ENCODE measurements around the gene C1orf87.

C1orf87 gene, protein sequence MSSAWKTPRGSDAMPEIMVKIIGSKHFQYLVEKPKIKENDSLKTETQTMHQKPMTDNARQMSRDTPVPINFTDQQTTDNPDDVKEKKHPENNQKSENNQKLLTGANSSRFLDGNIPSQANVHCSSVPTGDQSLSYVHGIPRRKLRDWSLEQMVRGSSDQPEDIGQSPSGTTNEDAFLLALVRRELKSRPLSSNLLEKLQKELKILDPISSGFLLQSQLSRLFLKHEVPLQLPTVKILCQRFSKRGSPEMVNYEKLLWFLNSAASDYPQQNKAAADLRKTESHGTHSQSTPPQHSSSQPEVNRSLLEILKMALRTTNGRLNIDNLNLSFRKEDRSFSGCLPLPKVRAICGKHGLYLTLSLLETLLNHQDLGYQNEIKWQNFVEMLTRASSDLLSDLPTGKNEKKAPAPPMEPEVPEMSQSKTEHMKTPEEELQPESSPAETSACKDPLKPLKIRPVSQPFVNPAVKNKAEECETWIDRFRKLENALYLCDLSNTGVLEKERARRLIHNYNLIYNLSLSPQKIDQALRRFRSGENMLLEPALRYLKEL

GRCh38 chr1:60073605-60074278, at the start of gene C1orf87:
Gene C1orf87 (minus strand): TSS chr1:60073770. CDS start chr1:60072643, 1,127 bp downstream.
- no peaks in the 10 kb centered on the region for H3K36me3 ChIP-seq (ENCODE audit: control insufficient read depth in 1 of 2, insufficient read depth in 2 of 2, low read length in 2 of 2)
- no peaks in the 10 kb centered on the region for H3K9me3 ChIP-seq (ENCODE audit: control insufficient read depth in 1 of 2, low read length in 2 of 2)
- peak within 1 kb of the TSS in 1 of 2 donors; percentile 15 for H3K4me3 ChIP-seq (ENCODE audit: low read depth in 1 of 2, low read length in 2 of 2)
- H3K27ac ChIP-seq (ENCODE audit: low read length): no peak within 1 kb of the TSS
- H3K27me3 ChIP-seq (ENCODE audit: low read depth, low read length): peaks cover 12% of the 10 kb centered on the region
- peaks cover 0 to 5% of the 10 kb centered on the region in 2 donors for H3K4me1 ChIP-seq (ENCODE audit: control insufficient read depth in 1 of 2, insufficient read depth in 2 of 2, low read length in 2 of 2)

DNA sequence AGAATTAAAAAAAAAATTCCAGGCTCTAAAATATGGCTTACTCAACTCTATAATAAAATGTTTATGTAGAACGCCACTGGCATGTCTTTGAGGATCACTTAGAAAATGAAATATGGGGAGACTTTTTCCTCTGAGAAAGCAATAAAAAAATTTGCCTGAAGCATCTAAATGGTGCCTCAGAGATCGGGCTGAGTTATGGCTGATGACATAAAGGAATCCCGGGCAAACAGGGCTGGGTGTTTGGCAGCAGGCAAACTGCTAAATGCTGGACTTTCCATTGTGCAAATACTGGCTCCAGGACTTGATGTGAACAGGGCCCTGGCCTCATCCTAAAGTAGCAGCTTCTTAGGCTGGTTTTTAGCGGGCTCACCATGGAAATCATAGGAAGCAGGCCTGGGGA, 44.5 kb upstream of the C1orf87 start:
- H3K4me1 ChIP-seq (ENCODE audit: control insufficient read depth in 1 of 2, insufficient read depth in 2 of 2, low read length in 2 of 2): no peaks in the 10 kb centered on the region
- H3K27me3 ChIP-seq (ENCODE audit: low read depth, low read length): no peaks in the 10 kb centered on the region
- H3K9me3 ChIP-seq (ENCODE audit: control insufficient read depth in 1 of 2, low read length in 2 of 2): no peaks in the 10 kb centered on the region
- no peaks in the 10 kb centered on the region for H3K36me3 ChIP-seq (ENCODE audit: control insufficient read depth in 1 of 2, insufficient read depth in 2 of 2, low read length in 2 of 2)
- H3K4me3 ChIP-seq (ENCODE audit: low read depth in 1 of 2, low read length in 2 of 2): no peak overlapping the region
- no peak overlapping the region for H3K27ac ChIP-seq (ENCODE audit: low read length)

GRCh38 chr1:60114745-60115318, 41.3 kb upstream of the C1orf87 start:
- no peaks in the 10 kb centered on the region for H3K36me3 ChIP-seq (ENCODE audit: control insufficient read depth in 1 of 2, insufficient read depth in 2 of 2, low read length in 2 of 2)
- no peak overlapping the region for H3K4me3 ChIP-seq (ENCODE audit: low read depth in 1 of 2, low read length in 2 of 2)
- H3K27ac ChIP-seq (ENCODE audit: low read length): no peak overlapping the region
- H3K27me3 ChIP-seq (ENCODE audit: low read depth, low read length): no peaks in the 10 kb centered on the region
- H3K4me1 ChIP-seq (ENCODE audit: control insufficient read depth in 1 of 2, insufficient read depth in 2 of 2, low read length in 2 of 2): no peaks in the 10 kb centered on the region
- no peaks in the 10 kb centered on the region for H3K9me3 ChIP-seq (ENCODE audit: control insufficient read depth in 1 of 2, low read length in 2 of 2)

DNA sequence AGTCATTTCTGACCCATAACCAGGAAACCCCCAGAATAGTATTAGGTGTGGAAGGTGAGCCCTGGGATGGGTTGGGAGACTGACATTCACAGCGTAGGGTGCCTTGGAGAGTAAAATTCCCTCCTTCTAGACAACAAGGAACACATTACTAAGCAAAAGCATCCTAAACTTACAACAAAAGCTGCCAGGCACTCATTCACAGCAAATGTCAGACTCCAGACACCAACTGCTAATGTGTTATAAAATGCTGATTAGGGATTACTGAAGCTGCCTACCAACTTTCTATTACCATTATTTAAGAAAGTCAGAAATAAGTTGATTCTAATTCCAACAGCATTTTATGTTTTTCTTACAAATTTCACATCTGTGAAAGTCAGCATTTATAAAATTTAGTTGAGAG, 40.0 kb upstream of the C1orf87 start:
- H3K9me3 ChIP-seq (ENCODE audit: control insufficient read depth in 1 of 2, low read length in 2 of 2): no peaks in the 10 kb centered on the region
- H3K4me1 ChIP-seq (ENCODE audit: control insufficient read depth in 1 of 2, insufficient read depth in 2 of 2, low read length in 2 of 2): no peaks in the 10 kb centered on the region
- H3K4me3 ChIP-seq (ENCODE audit: low read depth in 1 of 2, low read length in 2 of 2): no peak overlapping the region
- H3K27ac ChIP-seq (ENCODE audit: low read length): no peak overlapping the region
- no peaks in the 10 kb centered on the region for H3K27me3 ChIP-seq (ENCODE audit: low read depth, low read length)
- no peaks in the 10 kb centered on the region for H3K36me3 ChIP-seq (ENCODE audit: control insufficient read depth in 1 of 2, insufficient read depth in 2 of 2, low read length in 2 of 2)

- H3K9me3 ChIP-seq (ENCODE audit: control insufficient read depth in 1 of 2, low read length in 2 of 2): no peaks in the 10 kb centered on the region
- no peaks in the 10 kb centered on the region for H3K36me3 ChIP-seq (ENCODE audit: control insufficient read depth in 1 of 2, insufficient read depth in 2 of 2, low read length in 2 of 2)
- no peak overlapping the region for H3K4me3 ChIP-seq (ENCODE audit: low read depth in 1 of 2, low read length in 2 of 2)
- no peak overlapping the region for H3K27ac ChIP-seq (ENCODE audit: low read length)
- H3K4me1 ChIP-seq (ENCODE audit: control insufficient read depth in 1 of 2, insufficient read depth in 2 of 2, low read length in 2 of 2): no peaks in the 10 kb centered on the region
- no peaks in the 10 kb centered on the region for H3K27me3 ChIP-seq (ENCODE audit: low read depth, low read length)
These were observed 39.5 kb upstream of the C1orf87 start for GRCh38 chr1:60113028-60113427.

GRCh38 chr1:60111716-60112115, 38.1 kb upstream of the C1orf87 start:
- Histone ChIP-seq H3K9me3 (ENCODE audit: control insufficient read depth in 1 of 2, low read length in 2 of 2) (no peaks in the 10 kb centered on the region), H3K4me1 (ENCODE audit: control insufficient read depth in 1 of 2, insufficient read depth in 2 of 2, low read length in 2 of 2) (no peaks in the 10 kb centered on the region), H3K27me3 (ENCODE audit: low read depth, low read length) (no peaks in the 10 kb centered on the region), H3K27ac (ENCODE audit: low read length) (no peak overlapping the region), H3K4me3 (ENCODE audit: low read depth in 1 of 2, low read length in 2 of 2) (no peak overlapping the region), H3K36me3 (ENCODE audit: control insufficient read depth in 1 of 2, insufficient read depth in 2 of 2, low read length in 2 of 2) (no peaks in the 10 kb centered on the region)

GRCh38 chr1:60111118-60111517, 37.5 kb upstream of the C1orf87 start:
- no peaks in the 10 kb centered on the region for H3K4me1 ChIP-seq (ENCODE audit: control insufficient read depth in 1 of 2, insufficient read depth in 2 of 2, low read length in 2 of 2)
- no peaks in the 10 kb centered on the region for H3K27me3 ChIP-seq (ENCODE audit: low read depth, low read length)
- H3K27ac ChIP-seq (ENCODE audit: low read length): no peak overlapping the region
- no peaks in the 10 kb centered on the region for H3K36me3 ChIP-seq (ENCODE audit: control insufficient read depth in 1 of 2, insufficient read depth in 2 of 2, low read length in 2 of 2)
- H3K4me3 ChIP-seq (ENCODE audit: low read depth in 1 of 2, low read length in 2 of 2): no peak overlapping the region
- no peaks in the 10 kb centered on the region for H3K9me3 ChIP-seq (ENCODE audit: control insufficient read depth in 1 of 2, low read length in 2 of 2)

GRCh38 chr1:60108196-60108595, 34.6 kb upstream of the C1orf87 start:
- Histone ChIP-seq H3K27me3 (ENCODE audit: low read depth, low read length) (no peaks in the 10 kb centered on the region), H3K4me3 (ENCODE audit: low read depth in 1 of 2, low read length in 2 of 2) (no peak overlapping the region), H3K4me1 (ENCODE audit: control insufficient read depth in 1 of 2, insufficient read depth in 2 of 2, low read length in 2 of 2) (no peaks in the 10 kb centered on the region), H3K27ac (ENCODE audit: low read length) (no peak overlapping the region), H3K9me3 (ENCODE audit: control insufficient read depth in 1 of 2, low read length in 2 of 2) (no peaks in the 10 kb centered on the region), H3K36me3 (ENCODE audit: control insufficient read depth in 1 of 2, insufficient read depth in 2 of 2, low read length in 2 of 2) (no peaks in the 10 kb centered on the region)

DNA sequence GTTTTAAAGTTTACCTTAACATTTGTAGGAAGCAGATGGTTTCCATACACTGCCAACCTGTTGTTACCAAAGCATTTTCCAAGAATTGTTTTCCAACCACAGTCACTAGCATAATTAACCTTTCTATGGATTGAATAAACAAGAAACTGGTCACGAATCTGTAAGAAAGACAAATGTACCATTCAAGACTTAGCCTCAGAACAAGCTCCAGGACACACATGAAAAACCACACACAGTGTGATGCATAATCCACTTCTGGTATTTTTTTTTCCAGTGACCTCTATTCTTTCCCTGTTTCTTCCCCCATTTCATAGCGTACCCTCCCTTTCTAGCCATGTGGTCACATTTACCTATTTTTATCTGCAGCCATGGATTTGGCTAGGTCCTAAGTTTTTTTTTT, 29.6 kb upstream of the C1orf87 start:
- Histone ChIP-seq H3K27ac (ENCODE audit: low read length) (no peak overlapping the region), H3K27me3 (ENCODE audit: low read depth, low read length) (no peaks in the 10 kb centered on the region), H3K4me3 (ENCODE audit: low read depth in 1 of 2, low read length in 2 of 2) (no peak overlapping the region), H3K36me3 (ENCODE audit: control insufficient read depth in 1 of 2, insufficient read depth in 2 of 2, low read length in 2 of 2) (no peaks in the 10 kb centered on the region), H3K9me3 (ENCODE audit: control insufficient read depth in 1 of 2, low read length in 2 of 2) (no peaks in the 10 kb centered on the region), H3K4me1 (ENCODE audit: control insufficient read depth in 1 of 2, insufficient read depth in 2 of 2, low read length in 2 of 2) (no peaks in the 10 kb centered on the region)

GRCh38 chr1:60102267-60103061, 28.9 kb upstream of the C1orf87 start:
- Histone ChIP-seq H3K4me3 (ENCODE audit: low read depth in 1 of 2, low read length in 2 of 2) (no peak overlapping the region), H3K36me3 (ENCODE audit: control insufficient read depth in 1 of 2, insufficient read depth in 2 of 2, low read length in 2 of 2) (no peaks in the 10 kb centered on the region), H3K4me1 (ENCODE audit: control insufficient read depth in 1 of 2, insufficient read depth in 2 of 2, low read length in 2 of 2) (no peaks in the 10 kb centered on the region), H3K27me3 (ENCODE audit: low read depth, low read length) (no peaks in the 10 kb centered on the region), H3K27ac (ENCODE audit: low read length) (no peak overlapping the region), H3K9me3 (ENCODE audit: control insufficient read depth in 1 of 2, low read length in 2 of 2) (no peaks in the 10 kb centered on the region)

DNA sequence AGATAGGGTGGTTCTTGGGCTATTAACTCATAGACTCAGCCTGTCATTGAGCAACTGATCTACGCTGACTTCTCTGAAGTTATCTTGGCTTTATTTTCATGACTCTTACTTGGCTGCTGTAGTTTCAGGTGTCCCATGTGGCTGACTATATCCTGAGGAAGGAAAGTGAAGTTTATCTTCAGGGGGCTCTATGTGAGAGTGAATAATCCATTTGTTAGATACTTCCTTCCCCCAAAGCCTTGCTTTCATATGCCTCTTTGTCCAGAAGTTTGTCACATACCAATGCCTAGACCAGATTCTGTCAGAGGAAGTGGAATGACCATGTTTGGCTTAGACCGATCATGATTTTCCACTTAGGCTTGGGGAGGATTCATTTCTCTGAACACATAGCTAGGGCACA, 27.9 kb upstream of the C1orf87 start:
- H3K27me3 ChIP-seq (ENCODE audit: low read depth, low read length): no peaks in the 10 kb centered on the region
- no peaks in the 10 kb centered on the region for H3K36me3 ChIP-seq (ENCODE audit: control insufficient read depth in 1 of 2, insufficient read depth in 2 of 2, low read length in 2 of 2)
- H3K9me3 ChIP-seq (ENCODE audit: control insufficient read depth in 1 of 2, low read length in 2 of 2): no peaks in the 10 kb centered on the region
- no peak overlapping the region for H3K27ac ChIP-seq (ENCODE audit: low read length)
- H3K4me3 ChIP-seq (ENCODE audit: low read depth in 1 of 2, low read length in 2 of 2): no peak overlapping the region
- H3K4me1 ChIP-seq (ENCODE audit: control insufficient read depth in 1 of 2, insufficient read depth in 2 of 2, low read length in 2 of 2): no peaks in the 10 kb centered on the region
